MM.1S (cell line): Measurements from ENCODE around the gene SBDS.
"Not testable (repeated sequence)": the region's sequence is repeated elsewhere in the genome, so short reads cannot be mapped to it uniquely, and the experiment has no call there.

ENCODE experiments used
- DNase-seq: peaks from one replicate; pipeline ENCODE4 v3.0.0-alpha.2; 2015
- H2AFZ ChIP-seq: fragments of 300-600 bp; sonication (generic); 2 replicates; pipeline ENCODE4 v1.6.0; 2016; ENCODE audit warnings: antibody characterized with exemption, low read length
- H3F3A ChIP-seq: fragments of 300-600 bp; sonication (generic); 2 replicates; pipeline ENCODE4 v1.6.1; 2016; ENCODE audit warnings: mild to moderate bottlenecking, antibody characterized with exemption, low read length, moderate library complexity, mixed read lengths; ENCODE audit not compliant: insufficient read depth
- H3K27ac ChIP-seq: fragments of 300-600 bp; sonication (generic); 2 replicates; pipeline ENCODE4 v1.5.1; 2016; ENCODE audit warnings: mild to moderate bottlenecking, low read length
- H3K27me3 ChIP-seq: fragments of 300-600 bp; sonication (generic); replicated peaks from 2 replicates; pipeline ENCODE4 v1.6.0; 2016; ENCODE audit warnings: low read length; ENCODE audit not compliant: insufficient read depth
- H3K36me3 ChIP-seq: fragments of 300-600 bp; sonication (generic); replicated peaks from 2 replicates; pipeline ENCODE4 v1.6.1; 2016; ENCODE audit warnings: mild to moderate bottlenecking, low read length, mixed read lengths; ENCODE audit not compliant: insufficient read depth
- H3K4me1 ChIP-seq: fragments of 300-600 bp; sonication (generic); 2 replicates; pipeline ENCODE4 v1.6.1; 2016; ENCODE audit warnings: low read length, mixed read lengths
- H3K4me2 ChIP-seq: fragments of 300-600 bp; sonication (generic); 2 replicates; pipeline ENCODE4 v1.6.0; 2016; ENCODE audit warnings: low read depth, low read length
- H3K4me3 ChIP-seq: fragments of 300-600 bp; sonication (generic); 2 replicates; pipeline ENCODE4 v1.5.1; 2016; ENCODE audit warnings: low read length, mixed read lengths
- H3K79me2 ChIP-seq: fragments of 300-600 bp; sonication (generic); 2 replicates; pipeline ENCODE4 v1.6.1; 2016; ENCODE audit warnings: mixed run types, low read length, mixed read lengths
- H3K9ac ChIP-seq: fragments of 300-600 bp; sonication (generic); 2 replicates; pipeline ENCODE4 v1.6.1; 2016; ENCODE audit warnings: low read length, mixed read lengths
- H3K9me2 ChIP-seq: fragments of 300-600 bp; sonication (generic); replicated peaks from 2 replicates; pipeline ENCODE4 v1.6.1; 2016; ENCODE audit warnings: mild to moderate bottlenecking, low read length, mixed read lengths; ENCODE audit not compliant: insufficient read depth
- H3K9me3 ChIP-seq: fragments of 300-600 bp; sonication (generic); replicated peaks from 2 replicates; pipeline ENCODE4 v1.6.1; 2016; ENCODE audit warnings: mild to moderate bottlenecking, low read length, mixed read lengths; ENCODE audit not compliant: insufficient read depth
- H4K20me1 ChIP-seq: fragments of 300-600 bp; sonication (generic); 2 replicates; pipeline ENCODE4 v1.6.1; 2016; ENCODE audit warnings: mild to moderate bottlenecking, low read length, moderate library complexity, mixed read lengths; ENCODE audit not compliant: insufficient read depth
- CTCF ChIP-seq: fragments of 300-600 bp; sonication (generic); IDR thresholded peaks from 2 replicates; pipeline ENCODE4 v1.5.1; 2016; ENCODE audit warnings: antibody characterized with exemption, low read length, mixed read lengths

The SBDS gene

GRCh38 chr7:67000601-67001258 lies 5.3 kb upstream of the SBDS start:
- H3K4me3 ChIP-seq, H3K9me3 ChIP-seq, H4K20me1 ChIP-seq, H3K36me3 ChIP-seq, H3F3A ChIP-seq, H3K9ac ChIP-seq, H3K27ac ChIP-seq, DNase-seq, H3K4me1 ChIP-seq, H3K4me2 ChIP-seq, H2AFZ ChIP-seq, H3K9me2 ChIP-seq, H3K27me3 ChIP-seq: not testable (repeated sequence)
- TF ChIP-seq CTCF = peak; percentile 20; the same call in 1 of the 2 replicates
- peaks cover 16% of the 10 kb centered on the region for H3K79me2 ChIP-seq

GRCh38 chr7:66996444-66997191 lies 1.2 kb upstream of the SBDS start, which contains the start of gene TYW1:
TYW1 (plus strand) TSS chr7:66996833; CDS start chr7:66996979, 146 bp downstream.
- Histone ChIP-seq H3K4me2 (peak within 1 kb of the TSS; percentile 73), H3K4me3 (peak within 1 kb of the TSS; percentile 78), H3K79me2 (peaks cover 41% of the 10 kb centered on the region), H3K27ac (peak within 1 kb of the TSS; percentile 68; the same call in 1 of the 2 replicates), H2AFZ (peak within 1 kb of the TSS; percentile 70), H3K9ac (peak within 1 kb of the TSS; percentile 81)
- not testable (repeated sequence) for H3K9me2 ChIP-seq, H4K20me1 ChIP-seq, H3F3A ChIP-seq, H3K36me3 ChIP-seq, H3K9me3 ChIP-seq, H3K27me3 ChIP-seq, H3K4me1 ChIP-seq
- DNase-seq = peak; percentile 96

GRCh38 chr7:66994691-66995049 lies 716 bp downstream of the SBDS start:
- not testable (repeated sequence) for H3K9me2 ChIP-seq, H3K36me3 ChIP-seq, H3K27me3 ChIP-seq, H3F3A ChIP-seq, H3K9me3 ChIP-seq, H4K20me1 ChIP-seq, H3K4me1 ChIP-seq
- TF ChIP-seq CTCF = peak; percentile 47
- DNase-seq = peak; percentile 63
- Histone ChIP-seq H3K27ac (peak overlapping the region; percentile 92; the same call in 1 of the 2 replicates), H2AFZ (peak overlapping the region; percentile 51; the same call in 1 of the 2 replicates), H3K9ac (peak overlapping the region; percentile 94), H3K79me2 (peaks cover 41% of the 10 kb centered on the region), H3K4me2 (peak overlapping the region; percentile 45; the same call in 1 of the 2 replicates), H3K4me3 (peak overlapping the region; percentile 83)

DNA sequence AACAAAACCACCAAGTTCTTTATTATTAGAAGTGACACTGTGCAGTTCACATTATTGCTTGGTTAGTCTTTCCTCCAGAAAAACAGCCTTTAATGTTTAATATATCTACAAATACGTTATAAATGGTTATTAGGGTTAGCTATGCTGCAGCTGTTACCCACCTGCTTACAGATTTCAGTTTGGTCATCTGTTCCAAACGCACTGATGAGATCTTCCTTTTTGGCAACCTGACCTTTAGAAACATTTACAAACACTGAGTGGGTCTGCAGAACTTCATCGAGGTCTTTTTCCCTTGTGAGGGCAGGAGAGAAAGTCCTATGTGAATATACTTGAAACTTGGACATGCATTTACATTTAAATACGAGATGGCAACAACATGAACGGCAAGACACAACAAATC lies 1.3 kb downstream of the SBDS start:
- Histone ChIP-seq H3K4me3 (peak overlapping the region; percentile 83), H3K4me2 (peak overlapping the region; percentile 45; the same call in 1 of the 2 replicates), H3K79me2 (peaks cover 41% of the 10 kb centered on the region), H3K9ac (peak overlapping the region; percentile 94; the same call in 1 of the 2 replicates)
- not testable (repeated sequence) for DNase-seq, H3K27me3 ChIP-seq, H3K27ac ChIP-seq, H3K36me3 ChIP-seq, H3K4me1 ChIP-seq, H4K20me1 ChIP-seq, H3K9me2 ChIP-seq, H2AFZ ChIP-seq, H3K9me3 ChIP-seq, H3F3A ChIP-seq

GRCh38 chr7:66989552-66989951 lies 5.8 kb downstream of the SBDS start:
- DNase-seq, H3K36me3 ChIP-seq, H3K27ac ChIP-seq, H3K9ac ChIP-seq, H2AFZ ChIP-seq, H3K9me3 ChIP-seq, H4K20me1 ChIP-seq, H3K4me2 ChIP-seq, H3K27me3 ChIP-seq, H3K4me1 ChIP-seq, H3K9me2 ChIP-seq, H3F3A ChIP-seq, H3K4me3 ChIP-seq: not testable (repeated sequence)
- peaks cover 21% of the 10 kb centered on the region for H3K79me2 ChIP-seq

GRCh38 chr7:66980336-66980735 lies 15.1 kb downstream of the SBDS start:
- H3K4me1 ChIP-seq, H3K9me2 ChIP-seq, H4K20me1 ChIP-seq, H3K27me3 ChIP-seq, H3K36me3 ChIP-seq, H3K27ac ChIP-seq, H3K9me3 ChIP-seq, H3K4me2 ChIP-seq, DNase-seq, H3K4me3 ChIP-seq, H2AFZ ChIP-seq, H3K9ac ChIP-seq, H3K79me2 ChIP-seq, H3F3A ChIP-seq: not testable (repeated sequence)
